ENCODE data around the gene MAN1C1. TPM values are rescaled to one million over a fixed set of nuclear protein-coding genes. Genes with fewer than 3 reads are reported as not detected.
A peak's percentile ranks its signal among the peaks of the same experiment; 100 is the strongest.

Gene MAN1C1
- total RNA-seq, 6 experiments from 2014 or later: 10.7 to 38.8 (median 21.0) TPM

DNA sequence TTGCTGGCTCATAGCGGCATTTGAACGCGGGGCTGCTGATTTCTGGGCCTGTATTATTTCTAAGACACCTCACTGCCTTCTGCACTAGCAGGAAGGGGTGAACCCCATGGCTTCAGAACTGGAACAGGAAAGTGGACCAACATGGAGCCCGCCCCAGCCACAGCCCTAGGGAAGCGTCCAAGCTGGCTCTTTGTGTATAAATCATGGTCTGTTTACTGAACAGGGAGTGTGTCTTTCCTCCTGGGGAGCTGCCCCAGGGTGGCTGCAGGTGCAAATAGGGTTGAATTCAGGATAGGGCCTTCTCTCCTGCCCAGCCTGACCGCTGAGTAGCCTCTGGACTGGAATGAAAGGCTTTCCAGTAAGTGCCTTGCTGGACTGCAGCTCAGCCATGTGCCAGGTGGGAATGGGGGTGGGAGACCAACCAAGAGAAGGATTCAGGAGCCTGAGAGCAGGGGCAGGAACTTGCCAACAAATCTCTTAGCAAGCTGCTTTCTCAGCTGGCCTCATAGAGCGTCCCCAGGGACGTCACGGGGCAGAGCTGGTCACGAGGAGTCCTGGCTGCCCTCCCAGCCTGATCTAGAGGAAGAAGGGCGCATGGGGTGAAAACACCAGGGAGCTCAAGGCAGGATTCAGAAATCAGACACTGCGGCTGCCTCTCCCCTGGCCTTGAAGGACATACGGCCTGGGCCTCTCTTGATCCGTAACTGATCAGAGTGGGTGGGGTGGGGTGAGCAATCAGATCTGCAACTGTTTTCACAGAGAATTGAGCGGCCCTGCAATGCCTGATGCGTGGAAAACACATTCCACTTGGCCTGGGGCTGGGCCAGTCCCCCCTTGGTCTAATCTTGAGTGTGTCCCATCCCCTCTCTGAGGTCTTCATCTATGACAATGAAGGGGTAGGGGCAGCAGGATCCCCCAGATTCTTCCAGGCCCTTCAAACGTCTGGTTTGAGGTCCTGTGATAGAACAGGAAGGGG lies 126.9 kb downstream of the MAN1C1 start:
- 89% methylated on average over 3 of the region's 17 CpGs for WGBS (ENCODE audit: insufficient coverage, low coverage, low lambda C conversion rate, missing lambda C conversion rate)
- peak; percentile 86 to 94 (median 90) for DNase-seq

DNA sequence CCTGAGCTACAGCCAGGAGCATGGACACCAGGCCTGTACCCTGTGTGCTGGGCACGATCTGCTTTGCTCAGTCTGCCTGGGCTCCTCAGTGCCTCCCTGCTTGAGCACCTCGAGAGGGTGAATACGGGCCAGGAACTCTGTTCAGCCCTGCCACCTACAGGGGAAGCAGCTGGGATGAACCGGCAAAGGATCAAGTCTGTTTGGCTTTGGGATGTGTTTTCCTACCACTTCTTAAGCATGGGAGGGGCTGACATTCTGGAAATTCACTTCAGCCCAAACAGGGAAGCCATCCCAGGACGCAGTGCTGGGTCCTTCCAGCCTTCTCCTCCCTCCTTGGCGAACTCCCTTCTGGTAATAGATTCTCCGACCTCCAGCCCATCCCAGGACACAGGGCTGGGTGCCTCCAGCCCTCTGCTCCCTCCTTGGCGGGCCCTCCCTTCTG lies 127.6 kb downstream of the MAN1C1 start:
- no peak for TF ChIP-seq POLR2A (IDR thresholded peaks at IDR 0.05)
- TF ChIP-seq, protein P1, sequence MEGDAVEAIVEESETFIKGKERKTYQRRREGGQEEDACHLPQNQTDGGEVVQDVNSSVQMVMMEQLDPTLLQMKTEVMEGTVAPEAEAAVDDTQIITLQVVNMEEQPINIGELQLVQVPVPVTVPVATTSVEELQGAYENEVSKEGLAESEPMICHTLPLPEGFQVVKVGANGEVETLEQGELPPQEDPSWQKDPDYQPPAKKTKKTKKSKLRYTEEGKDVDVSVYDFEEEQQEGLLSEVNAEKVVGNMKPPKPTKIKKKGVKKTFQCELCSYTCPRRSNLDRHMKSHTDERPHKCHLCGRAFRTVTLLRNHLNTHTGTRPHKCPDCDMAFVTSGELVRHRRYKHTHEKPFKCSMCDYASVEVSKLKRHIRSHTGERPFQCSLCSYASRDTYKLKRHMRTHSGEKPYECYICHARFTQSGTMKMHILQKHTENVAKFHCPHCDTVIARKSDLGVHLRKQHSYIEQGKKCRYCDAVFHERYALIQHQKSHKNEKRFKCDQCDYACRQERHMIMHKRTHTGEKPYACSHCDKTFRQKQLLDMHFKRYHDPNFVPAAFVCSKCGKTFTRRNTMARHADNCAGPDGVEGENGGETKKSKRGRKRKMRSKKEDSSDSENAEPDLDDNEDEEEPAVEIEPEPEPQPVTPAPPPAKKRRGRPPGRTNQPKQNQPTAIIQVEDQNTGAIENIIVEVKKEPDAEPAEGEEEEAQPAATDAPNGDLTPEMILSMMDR (IDR thresholded peaks at IDR 0.05): peak; percentile 19 to 43 (median 25)
- Histone ChIP-seq H3K36me3 (peaks cover 0 to under 1% (median 0%) of the 10 kb centered on the region in 4 donors), H3K9me3 (no peaks in the 10 kb centered on the region), H3K27ac (peak overlapping the region; percentile 41 to 93 (median 66)), H3K4me3 (no peak overlapping the region), H3K27me3 (no peaks in the 10 kb centered on the region), H3K4me1 (peaks cover 0 to 18% (median 5%) of the 10 kb centered on the region in 4 donors)
- ATAC-seq (peak; percentile 66 to 81 (median 73)), DNase-seq (peak in 2 of 3 donors; percentile 45 to 68)
- intact Hi-C loops (cut with DNase I): no loop called here
- WGBS (ENCODE audit: insufficient coverage, low coverage, low lambda C conversion rate, missing lambda C conversion rate): 80% methylated on average over 1 of the region's 8 CpGs

More for the DNA sequence above, 126.9 kb downstream of the MAN1C1 start:
- TF ChIP-seq POLR2A (IDR thresholded peaks at IDR 0.05): no peak
- TF ChIP-seq, protein P1 (IDR thresholded peaks at IDR 0.05): no peak
- Histone ChIP-seq H3K27ac (peak overlapping the region; percentile 41 to 93 (median 66)), H3K9me3 (no peaks in the 10 kb centered on the region), H3K36me3 (no peaks in the 10 kb centered on the region), H3K4me1 (peaks cover 0 to 18% (median 5%) of the 10 kb centered on the region in 4 donors), H3K27me3 (no peaks in the 10 kb centered on the region), H3K4me3 (no peak overlapping the region)
- intact Hi-C loops (cut with DNase I): no loop called here
- peak; percentile 87 to 94 (median 92) for ATAC-seq

DNA sequence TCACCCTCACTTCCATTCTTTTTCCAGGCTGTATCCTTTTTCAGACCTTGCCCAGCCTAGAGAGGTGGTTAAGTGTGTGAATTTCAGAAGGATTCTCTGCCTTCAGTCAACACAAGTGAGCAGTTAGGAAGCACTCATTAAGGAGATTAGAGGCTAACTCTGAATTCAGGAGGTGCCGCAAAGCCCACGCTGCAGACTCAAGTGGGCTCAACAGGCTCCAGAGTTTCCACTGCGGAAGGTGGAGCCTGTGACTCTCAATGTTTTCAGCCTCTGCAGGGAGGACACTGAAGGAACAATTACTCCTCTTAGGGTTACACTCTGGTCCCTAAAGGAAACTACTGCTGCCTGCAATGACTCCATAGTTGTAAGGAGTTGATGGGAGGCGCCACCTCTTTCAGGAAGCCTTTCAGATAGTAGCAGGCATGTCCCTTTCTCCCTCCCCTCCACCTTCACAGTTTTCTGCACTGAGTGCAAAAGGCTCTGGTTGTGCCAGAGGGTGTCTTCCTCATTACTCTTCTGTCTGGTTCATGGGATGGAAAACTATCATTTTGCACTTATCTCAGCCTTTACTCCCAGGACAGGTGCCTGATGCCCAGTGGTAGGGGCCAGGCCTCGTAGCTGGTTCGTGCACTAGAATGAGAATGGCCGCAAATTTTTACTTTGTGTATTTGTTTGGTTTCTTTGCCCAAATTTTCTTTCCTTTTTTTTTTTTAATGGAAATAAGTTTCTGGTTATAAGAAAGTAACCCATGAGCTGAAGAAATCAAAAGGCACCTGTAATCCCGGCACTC lies 128.2 kb downstream of the MAN1C1 start:
- H3K9me3 ChIP-seq: no peaks in the 10 kb centered on the region
- H3K4me1 ChIP-seq: peaks cover 0 to 18% (median 5%) of the 10 kb centered on the region in 4 donors

More for the DNA sequence above, 128.2 kb downstream of the MAN1C1 start:
- Histone ChIP-seq H3K27ac (peak overlapping the region in 1 of 3 donors; percentile 93), H3K27me3 (no peaks in the 10 kb centered on the region), H3K36me3 (peaks cover 0 to 4% (median 0%) of the 10 kb centered on the region in 4 donors), H3K4me3 (no peak overlapping the region)
- 98% methylated on average over 7 of the region's 8 CpGs for WGBS (ENCODE audit: insufficient coverage, low coverage, low lambda C conversion rate, missing lambda C conversion rate)
- TF ChIP-seq, protein P1 (IDR thresholded peaks at IDR 0.05): no peak
- TF ChIP-seq POLR2A (IDR thresholded peaks at IDR 0.05): no peak
- DNase-seq: peak in 2 of 3 donors; percentile 8 to 22
- no peak for ATAC-seq
- intact Hi-C loops (cut with DNase I): no loop called here
